GM21390 (cell line): ENCODE results near the gene NRXN3.

Source experiments
- ATAC-seq: cut with Tn5 transposase; IDR thresholded peaks from one replicate; pipeline ENCODE4 v1.9.1; 2021; ENCODE audit not compliant: unreplicated experiment

Gene NRXN3

GRCh38 chr14:79426103-79426755 is 1256.1 kb downstream of the NRXN3 start:
- no peak for ATAC-seq

DNA sequence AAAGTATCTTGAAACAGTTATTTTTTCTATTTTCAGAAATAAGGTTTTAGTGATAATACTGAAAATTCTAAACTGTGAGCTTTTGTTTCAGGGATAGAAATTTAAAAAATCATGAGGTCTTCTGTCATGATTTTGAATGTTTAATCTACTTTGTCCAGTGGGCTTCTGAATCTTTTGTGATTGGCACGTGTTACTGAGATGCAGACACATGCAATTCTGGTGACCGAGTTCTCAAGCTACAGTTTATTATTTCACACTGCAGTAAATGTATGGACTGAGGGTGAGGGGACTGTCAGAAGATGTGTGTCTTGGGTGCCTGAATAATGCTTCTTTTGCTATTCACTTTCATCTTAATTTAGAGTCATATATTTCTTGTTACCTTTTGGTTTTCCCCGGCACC is 1262.5 kb downstream of the NRXN3 start:
- no peak for ATAC-seq

DNA sequence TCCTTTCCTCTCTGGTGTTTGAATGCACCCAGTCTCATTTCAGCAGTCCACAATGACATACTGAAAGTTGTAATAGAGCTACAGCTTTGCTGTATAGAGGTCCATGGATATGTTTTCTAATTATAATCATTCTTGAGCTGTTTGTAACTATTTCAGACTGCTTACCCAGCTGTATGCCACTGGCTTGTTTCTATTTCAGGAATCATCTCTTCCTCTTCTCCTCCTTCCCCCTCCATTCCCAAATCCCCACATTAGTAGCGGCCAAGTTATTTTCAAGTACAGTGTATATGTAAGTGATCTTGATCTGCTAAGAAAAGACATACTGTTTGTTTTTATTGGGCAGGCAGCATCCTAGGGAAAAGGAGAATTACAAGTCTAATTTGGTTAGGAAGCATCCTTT is 1266.2 kb downstream of the NRXN3 start:
- no peak for ATAC-seq

GRCh38 chr14:79437951-79438350 is 1267.8 kb downstream of the NRXN3 start:
- no peak for ATAC-seq

- no peak for ATAC-seq
These were observed 1268.6 kb downstream of the NRXN3 start for GRCh38 chr14:79438696-79439342.

GRCh38 chr14:79442786-79443185 is 1272.6 kb downstream of the NRXN3 start:
- ATAC-seq, result no peak

GRCh38 chr14:79443602-79444001 is 1273.4 kb downstream of the NRXN3 start:
- no peak for ATAC-seq

DNA sequence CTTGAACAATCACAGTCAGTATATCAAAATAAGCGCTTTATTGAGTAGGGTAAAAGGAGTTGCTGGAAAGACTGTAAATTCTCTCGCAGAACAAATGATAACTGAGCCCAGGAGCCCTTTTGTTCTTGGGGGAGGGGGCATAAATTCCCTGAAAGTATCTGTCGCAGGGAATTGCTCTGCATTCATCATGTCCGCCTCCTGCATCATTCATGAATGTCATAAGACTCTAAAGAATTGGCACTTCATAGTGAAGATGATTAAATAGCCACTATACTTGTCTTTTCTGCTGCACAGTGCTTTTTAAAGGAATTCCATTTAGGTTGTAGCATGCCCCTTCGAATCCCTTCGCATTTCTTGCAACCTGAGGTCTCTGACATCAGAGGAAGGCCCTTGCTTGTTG is 1278.8 kb downstream of the NRXN3 start:
- ATAC-seq, result no peak

GRCh38 chr14:79451601-79452000 is 1281.4 kb downstream of the NRXN3 start:
- ATAC-seq, result no peak

DNA sequence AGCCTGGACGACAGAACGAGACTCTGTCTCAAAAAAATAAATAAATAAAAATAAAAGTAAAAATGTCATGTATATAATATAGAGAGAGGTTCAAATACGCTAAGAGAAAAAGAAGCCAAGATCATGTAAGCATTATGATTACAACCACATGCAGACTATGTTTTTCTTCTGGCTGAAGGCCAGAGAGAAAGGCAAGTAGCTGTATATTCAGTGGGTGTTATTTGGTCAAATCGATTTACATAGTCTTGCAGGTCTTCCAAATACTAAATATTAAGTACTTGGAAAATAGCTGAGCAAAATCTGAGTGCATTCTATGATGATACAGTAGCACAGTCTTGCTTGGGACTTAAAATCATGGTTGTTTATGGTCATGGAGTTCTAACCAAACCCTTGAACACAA is 1283.1 kb downstream of the NRXN3 start:
- ATAC-seq, result no peak

DNA sequence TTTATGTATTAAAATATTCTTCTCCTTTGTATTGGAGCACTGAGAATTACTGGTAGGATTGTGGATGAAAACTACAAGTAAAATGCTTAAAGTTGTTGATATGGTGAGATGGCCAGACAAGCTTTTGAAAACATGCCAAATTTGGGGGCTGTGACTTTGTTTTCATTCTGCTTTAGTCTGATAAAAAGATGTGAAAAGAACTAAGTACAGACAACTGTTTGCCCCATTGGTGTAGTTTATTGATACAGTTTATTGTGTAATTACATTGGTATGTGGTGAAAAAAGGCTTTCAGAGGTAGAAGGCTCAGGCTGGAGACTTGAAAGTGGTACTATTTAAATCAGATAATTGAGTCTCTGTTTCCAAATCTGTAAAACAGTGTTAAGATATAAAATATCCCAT is 1294.3 kb downstream of the NRXN3 start:
- no peak for ATAC-seq

DNA sequence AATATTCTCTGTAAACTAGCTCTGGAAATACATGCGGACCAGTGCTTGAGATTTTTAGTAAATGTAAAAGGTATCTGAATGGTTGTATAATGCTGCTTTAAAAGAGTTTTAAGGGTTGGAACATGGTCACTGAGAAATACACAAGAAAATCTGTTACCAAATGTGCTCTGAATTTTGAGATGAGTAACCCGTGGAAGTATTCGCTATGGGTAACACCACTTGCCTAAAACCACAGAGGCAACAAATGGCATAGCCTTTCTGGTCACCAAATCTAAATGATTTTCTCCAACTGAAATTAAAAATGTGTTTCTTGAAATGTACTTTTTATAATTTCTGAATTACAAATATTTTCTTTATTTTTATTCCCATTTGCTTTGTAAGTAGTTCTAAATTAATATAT is 1295.5 kb downstream of the NRXN3 start:
- ATAC-seq, result no peak

DNA sequence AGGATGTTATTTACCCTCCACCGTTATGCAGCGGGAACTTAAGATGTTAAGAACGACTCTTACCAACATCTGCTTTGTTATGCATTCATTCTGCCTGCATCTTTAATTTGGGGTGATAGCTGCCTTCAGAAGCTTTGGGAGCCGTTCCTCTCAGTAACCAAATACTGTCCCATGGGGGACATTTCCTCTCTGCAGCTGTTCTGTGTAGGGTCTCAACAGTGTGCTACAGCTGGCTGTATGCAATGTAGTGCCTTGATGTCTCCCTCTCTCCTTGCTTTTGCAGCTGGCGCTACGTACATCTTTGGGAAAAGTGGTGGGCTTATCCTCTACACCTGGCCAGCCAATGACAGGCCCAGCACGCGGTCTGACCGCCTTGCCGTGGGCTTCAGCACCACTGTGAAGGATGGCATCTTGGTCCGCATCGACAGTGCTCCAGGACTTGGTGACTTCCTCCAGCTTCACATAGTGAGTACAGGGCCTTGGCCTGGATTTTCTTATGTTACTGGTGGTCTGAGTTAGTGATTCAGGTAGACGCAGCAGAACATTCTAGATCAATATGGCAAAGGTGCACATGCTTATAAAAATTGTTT is 1296.9 kb downstream of the NRXN3 start:
- ATAC-seq, result no peak

- no peak for ATAC-seq
These were observed 1297.7 kb downstream of the NRXN3 start for GRCh38 chr14:79467835-79468234.

GRCh38 chr14:79468486-79468885 is 1298.3 kb downstream of the NRXN3 start:
- no peak for ATAC-seq

DNA sequence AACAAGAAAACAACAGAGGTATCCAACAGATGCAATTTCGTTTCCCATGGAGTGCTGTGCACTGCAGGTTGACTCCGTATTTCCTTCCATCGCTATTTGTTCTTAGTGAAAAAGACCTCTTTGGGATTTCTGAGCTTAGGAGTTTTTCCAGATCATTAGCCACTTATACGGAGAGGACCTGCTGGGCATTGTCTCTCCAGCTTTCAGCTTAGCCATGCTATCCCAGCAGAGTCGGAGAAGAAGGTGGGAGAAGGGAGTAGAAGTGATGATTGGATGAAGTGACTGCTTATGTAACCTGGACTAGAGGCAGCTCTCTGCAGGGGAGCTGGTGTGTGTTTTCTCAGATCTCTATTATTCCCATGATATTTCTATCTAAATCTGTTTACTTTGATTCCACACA is 1303.5 kb downstream of the NRXN3 start:
- ATAC-seq, result no peak

DNA sequence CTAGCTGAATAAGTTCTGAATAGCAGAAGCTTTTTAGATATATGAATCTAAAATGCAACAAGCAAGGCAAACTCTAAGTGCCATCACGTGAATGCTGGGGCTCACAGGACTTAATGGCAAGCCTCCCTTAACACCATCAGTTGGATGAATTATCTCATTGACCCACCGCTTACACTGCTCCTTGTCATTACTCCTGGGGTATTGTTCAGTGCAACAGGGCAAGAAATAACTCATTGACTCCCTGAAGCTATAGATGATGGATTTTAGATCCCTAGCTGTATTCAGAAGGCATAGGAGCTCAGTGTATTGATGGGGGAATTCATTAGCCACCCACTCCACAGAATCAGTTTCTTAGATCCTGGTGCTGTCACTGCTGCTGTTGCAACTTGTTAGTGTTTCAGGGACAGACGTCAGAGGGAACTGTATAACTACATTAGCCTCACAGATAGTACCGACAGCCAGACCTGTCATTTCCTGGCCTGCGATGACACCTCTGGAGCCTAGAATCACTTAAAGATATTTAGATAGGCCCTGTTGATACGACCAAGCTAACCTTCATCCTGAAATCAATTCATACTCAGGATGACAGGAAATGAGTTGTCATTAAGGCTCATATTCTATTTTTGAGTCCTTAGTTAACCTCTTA is 1305.8 kb downstream of the NRXN3 start:
- ATAC-seq, result no peak

- no peak for ATAC-seq
These were observed 1306.4 kb downstream of the NRXN3 start for GRCh38 chr14:79476552-79476951.

DNA sequence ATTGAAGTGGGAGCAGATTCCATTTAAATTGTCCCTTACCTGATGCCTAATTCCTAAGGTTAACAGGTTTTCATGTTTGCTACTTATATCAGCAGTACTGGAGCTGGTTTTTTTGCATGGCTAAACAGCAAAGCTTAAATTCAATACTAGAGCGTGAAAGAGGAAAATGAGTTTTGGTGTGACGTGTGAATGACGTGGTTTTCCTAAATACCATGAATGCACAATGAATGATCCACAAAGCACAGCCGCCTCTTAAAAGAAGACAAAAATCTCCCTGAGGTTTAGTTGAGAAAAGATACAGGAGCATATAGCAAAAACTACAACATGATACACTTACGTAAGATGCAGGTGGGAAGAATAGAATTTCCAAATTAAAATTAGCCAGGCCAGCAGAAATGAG is 1310.0 kb downstream of the NRXN3 start:
- no peak for ATAC-seq

GRCh38 chr14:79482825-79483224 is 1312.7 kb downstream of the NRXN3 start:
- ATAC-seq, result no peak

- no peak for ATAC-seq
These were observed 1313.6 kb downstream of the NRXN3 start for GRCh38 chr14:79483477-79484388.
